ENCODE data around the gene HSP90B1.

Gene HSP90B1

GRCh38 chr12:103947871-103948555, 17.8 kb downstream of the HSP90B1 start:
- Histone ChIP-seq H3K4me3 (ENCODE audit: low read length) (no peak overlapping the region), H3K9me3 (ENCODE audit: low read length) (no peaks in the 10 kb centered on the region), H2AFZ (ENCODE audit: low read depth, low read length) (no peak overlapping the region), H3K4me1 (ENCODE audit: insufficient read depth, low read length) (no peaks in the 10 kb centered on the region), H3K27me3 (ENCODE audit: insufficient read depth, low read length) (no peaks in the 10 kb centered on the region), H3K36me3 (ENCODE audit: insufficient read depth, low read length) (peaks cover 94% of the 10 kb centered on the region)

GRCh38 chr12:103948746-103949406, 18.7 kb downstream of the HSP90B1 start:
- Histone ChIP-seq H3K9me3 (ENCODE audit: low read length) (no peaks in the 10 kb centered on the region), H3K4me3 (ENCODE audit: low read length) (no peak overlapping the region), H2AFZ (ENCODE audit: low read depth, low read length) (no peak overlapping the region), H3K36me3 (ENCODE audit: insufficient read depth, low read length) (peaks cover 95% of the 10 kb centered on the region), H3K27me3 (ENCODE audit: insufficient read depth, low read length) (no peaks in the 10 kb centered on the region), H3K4me1 (ENCODE audit: insufficient read depth, low read length) (no peaks in the 10 kb centered on the region)

- H2AFZ ChIP-seq (ENCODE audit: low read depth, low read length) = no peak overlapping the region
- H3K9me3 ChIP-seq (ENCODE audit: low read length) = no peaks in the 10 kb centered on the region
- H3K4me1 ChIP-seq (ENCODE audit: insufficient read depth, low read length) = peaks cover 8% of the 10 kb centered on the region
- peaks cover 68% of the 10 kb centered on the region for H3K36me3 ChIP-seq (ENCODE audit: insufficient read depth, low read length)
- H3K27me3 ChIP-seq (ENCODE audit: insufficient read depth, low read length) = no peaks in the 10 kb centered on the region
- no peak overlapping the region for H3K4me3 ChIP-seq (ENCODE audit: low read length)
These were observed 22.3 kb downstream of the HSP90B1 start for GRCh38 chr12:103952497-103952896.

- Histone ChIP-seq H3K27me3 (ENCODE audit: insufficient read depth, low read length) (no peaks in the 10 kb centered on the region), H3K36me3 (ENCODE audit: insufficient read depth, low read length) (peaks cover 38% of the 10 kb centered on the region), H2AFZ (ENCODE audit: low read depth, low read length) (no peak overlapping the region), H3K4me1 (ENCODE audit: insufficient read depth, low read length) (peaks cover 8% of the 10 kb centered on the region), H3K9me3 (ENCODE audit: low read length) (no peaks in the 10 kb centered on the region), H3K4me3 (ENCODE audit: low read length) (peak overlapping the region; percentile 82)
These were observed 25.8 kb downstream of the HSP90B1 start for GRCh38 chr12:103955811-103956508.

GRCh38 chr12:103956509-103957027, 26.4 kb downstream of the HSP90B1 start:
- Histone ChIP-seq H3K36me3 (ENCODE audit: insufficient read depth, low read length) (peaks cover 32% of the 10 kb centered on the region), H3K4me3 (ENCODE audit: low read length) (peak overlapping the region; percentile 82), H3K9me3 (ENCODE audit: low read length) (no peaks in the 10 kb centered on the region), H3K4me1 (ENCODE audit: insufficient read depth, low read length) (peaks cover 8% of the 10 kb centered on the region), H2AFZ (ENCODE audit: low read depth, low read length) (peak overlapping the region; percentile 83), H3K27me3 (ENCODE audit: insufficient read depth, low read length) (no peaks in the 10 kb centered on the region)

- Histone ChIP-seq H3K4me1 (ENCODE audit: insufficient read depth, low read length) (peaks cover 8% of the 10 kb centered on the region), H3K4me3 (ENCODE audit: low read length) (peak overlapping the region; percentile 82), H3K36me3 (ENCODE audit: insufficient read depth, low read length) (peaks cover 18% of the 10 kb centered on the region)
These were observed 27.7 kb downstream of the HSP90B1 start for GRCh38 chr12:103957865-103958388.

GRCh38 chr12:103958621-103959020, 28.4 kb downstream of the HSP90B1 start:
- Histone ChIP-seq H3K27me3 (ENCODE audit: insufficient read depth, low read length) (no peaks in the 10 kb centered on the region), H3K9me3 (ENCODE audit: low read length) (no peaks in the 10 kb centered on the region), H2AFZ (ENCODE audit: low read depth, low read length) (no peak overlapping the region), H3K4me1 (ENCODE audit: insufficient read depth, low read length) (peaks cover 9% of the 10 kb centered on the region), H3K36me3 (ENCODE audit: insufficient read depth, low read length) (peaks cover 11% of the 10 kb centered on the region), H3K4me3 (ENCODE audit: low read length) (no peak overlapping the region)

More at GRCh38 chr12:103957865-103958388, 27.7 kb downstream of the HSP90B1 start:
- no peaks in the 10 kb centered on the region for H3K27me3 ChIP-seq (ENCODE audit: insufficient read depth, low read length)
- no peaks in the 10 kb centered on the region for H3K9me3 ChIP-seq (ENCODE audit: low read length)
- H2AFZ ChIP-seq (ENCODE audit: low read depth, low read length) = no peak overlapping the region

GRCh38 chr12:103960616-103961227, 30.5 kb downstream of the HSP90B1 start:
- no peak overlapping the region for H3K4me3 ChIP-seq (ENCODE audit: low read length)
- no peaks in the 10 kb centered on the region for H3K27me3 ChIP-seq (ENCODE audit: insufficient read depth, low read length)
- H2AFZ ChIP-seq (ENCODE audit: low read depth, low read length) = no peak overlapping the region
- no peaks in the 10 kb centered on the region for H3K9me3 ChIP-seq (ENCODE audit: low read length)
- no peaks in the 10 kb centered on the region for H3K36me3 ChIP-seq (ENCODE audit: insufficient read depth, low read length)
- H3K4me1 ChIP-seq (ENCODE audit: insufficient read depth, low read length) = peaks cover 22% of the 10 kb centered on the region

GRCh38 chr12:103962493-103962892, 32.3 kb downstream of the HSP90B1 start:
- no peak overlapping the region for H2AFZ ChIP-seq (ENCODE audit: low read depth, low read length)
- no peak overlapping the region for H3K4me3 ChIP-seq (ENCODE audit: low read length)
- no peaks in the 10 kb centered on the region for H3K27me3 ChIP-seq (ENCODE audit: insufficient read depth, low read length)
- H3K4me1 ChIP-seq (ENCODE audit: insufficient read depth, low read length) = peaks cover 20% of the 10 kb centered on the region
- no peaks in the 10 kb centered on the region for H3K36me3 ChIP-seq (ENCODE audit: insufficient read depth, low read length)
- no peaks in the 10 kb centered on the region for H3K9me3 ChIP-seq (ENCODE audit: low read length)

GRCh38 chr12:103964805-103965204, 34.6 kb downstream of the HSP90B1 start:
- no peaks in the 10 kb centered on the region for H3K27me3 ChIP-seq (ENCODE audit: insufficient read depth, low read length)
- peaks cover 20% of the 10 kb centered on the region for H3K4me1 ChIP-seq (ENCODE audit: insufficient read depth, low read length)
- H3K9me3 ChIP-seq (ENCODE audit: low read length) = no peaks in the 10 kb centered on the region
- peaks cover 14% of the 10 kb centered on the region for H3K36me3 ChIP-seq (ENCODE audit: insufficient read depth, low read length)
- peak overlapping the region; percentile 46 for H2AFZ ChIP-seq (ENCODE audit: low read depth, low read length)
- peak overlapping the region; percentile 74 for H3K4me3 ChIP-seq (ENCODE audit: low read length)

- Histone ChIP-seq H3K36me3 (ENCODE audit: insufficient read depth, low read length) (peaks cover 14% of the 10 kb centered on the region), H2AFZ (ENCODE audit: low read depth, low read length) (peak overlapping the region; percentile 46), H3K4me3 (ENCODE audit: low read length) (peak overlapping the region; percentile 74), H3K9me3 (ENCODE audit: low read length) (no peaks in the 10 kb centered on the region), H3K27me3 (ENCODE audit: insufficient read depth, low read length) (no peaks in the 10 kb centered on the region), H3K4me1 (ENCODE audit: insufficient read depth, low read length) (peaks cover 20% of the 10 kb centered on the region)
These were observed 35.0 kb downstream of the HSP90B1 start for GRCh38 chr12:103965255-103965589.

GRCh38 chr12:103965590-103966504, 35.6 kb downstream of the HSP90B1 start, which contains the start of gene TDG:
TDG (plus strand) TSS chr12:103965872; CDS start chr12:103966038, 166 bp downstream.
- H2AFZ ChIP-seq (ENCODE audit: low read depth, low read length) = peak within 1 kb of the TSS; percentile 48
- H3K36me3 ChIP-seq (ENCODE audit: insufficient read depth, low read length) = peaks cover 14% of the 10 kb centered on the region
- H3K4me1 ChIP-seq (ENCODE audit: insufficient read depth, low read length) = peaks cover 20% of the 10 kb centered on the region
- H3K27me3 ChIP-seq (ENCODE audit: insufficient read depth, low read length) = no peaks in the 10 kb centered on the region
- H3K9me3 ChIP-seq (ENCODE audit: low read length) = no peaks in the 10 kb centered on the region
- peak within 1 kb of the TSS; percentile 74 for H3K4me3 ChIP-seq (ENCODE audit: low read length)
